ENCODE data around the gene FBXO34. TPM values are rescaled to one million over a fixed set of nuclear protein-coding genes. Genes with fewer than 3 reads are reported as not detected.

The FBXO34 gene
- total RNA-seq, 2 donors from 2014 or later = 44.1 to 51.6 TPM

DNA sequence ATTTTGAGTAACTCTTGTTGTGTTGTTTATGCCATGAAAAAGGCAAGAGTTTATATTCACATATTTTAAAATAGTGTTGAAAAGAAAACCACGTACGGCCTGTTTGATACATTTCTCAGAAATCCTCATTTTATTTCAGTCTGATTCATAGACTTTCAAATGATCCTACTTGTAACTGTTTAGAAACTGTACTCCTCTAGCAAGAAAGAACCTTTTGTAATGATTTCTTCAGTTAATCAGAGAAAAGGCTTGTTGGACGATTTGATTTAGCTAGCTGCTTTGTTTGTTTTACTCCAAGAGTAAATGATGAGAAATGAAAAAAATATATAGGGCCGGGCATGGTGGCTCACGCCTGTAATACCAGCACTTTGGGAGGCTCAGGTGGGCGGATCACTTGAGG is 17.2 kb downstream of the FBXO34 start:
- TF ChIP-seq, protein P1, sequence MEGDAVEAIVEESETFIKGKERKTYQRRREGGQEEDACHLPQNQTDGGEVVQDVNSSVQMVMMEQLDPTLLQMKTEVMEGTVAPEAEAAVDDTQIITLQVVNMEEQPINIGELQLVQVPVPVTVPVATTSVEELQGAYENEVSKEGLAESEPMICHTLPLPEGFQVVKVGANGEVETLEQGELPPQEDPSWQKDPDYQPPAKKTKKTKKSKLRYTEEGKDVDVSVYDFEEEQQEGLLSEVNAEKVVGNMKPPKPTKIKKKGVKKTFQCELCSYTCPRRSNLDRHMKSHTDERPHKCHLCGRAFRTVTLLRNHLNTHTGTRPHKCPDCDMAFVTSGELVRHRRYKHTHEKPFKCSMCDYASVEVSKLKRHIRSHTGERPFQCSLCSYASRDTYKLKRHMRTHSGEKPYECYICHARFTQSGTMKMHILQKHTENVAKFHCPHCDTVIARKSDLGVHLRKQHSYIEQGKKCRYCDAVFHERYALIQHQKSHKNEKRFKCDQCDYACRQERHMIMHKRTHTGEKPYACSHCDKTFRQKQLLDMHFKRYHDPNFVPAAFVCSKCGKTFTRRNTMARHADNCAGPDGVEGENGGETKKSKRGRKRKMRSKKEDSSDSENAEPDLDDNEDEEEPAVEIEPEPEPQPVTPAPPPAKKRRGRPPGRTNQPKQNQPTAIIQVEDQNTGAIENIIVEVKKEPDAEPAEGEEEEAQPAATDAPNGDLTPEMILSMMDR (conservative IDR thresholded peaks at IDR 0.05) = no peak
- Histone ChIP-seq H3K9ac (ENCODE audit: extremely low read depth, low read length, poor library complexity, severe bottlenecking) (no peak overlapping the region), H3K4me3 (ENCODE audit: low read length) (no peak overlapping the region), H3K9me3 (ENCODE audit: control insufficient read depth, low read length) (no peaks in the 10 kb centered on the region), H3K4me1 (ENCODE audit: control insufficient read depth, insufficient read depth, low read length) (no peaks in the 10 kb centered on the region), H3K27ac (ENCODE audit: low read depth, low read length) (no peak overlapping the region), H3K27me3 (ENCODE audit: control insufficient read depth, insufficient read depth, low read length, poor library complexity, severe bottlenecking) (no peaks in the 10 kb centered on the region), H3K36me3 (ENCODE audit: control insufficient read depth, insufficient read depth, low read length) (peaks cover 55% of the 10 kb centered on the region)
- Mint-ChIP-seq H3K36me3 (ENCODE audit: low read depth) (peaks cover 13% of the 10 kb centered on the region), H3K27me3 (ENCODE audit: insufficient read depth) (no peaks in the 10 kb centered on the region), H3K4me1 (peaks cover 21% of the 10 kb centered on the region), H3K27ac (no peak overlapping the region), H3K4me3 (no peak overlapping the region), H3K9me3 (no peaks in the 10 kb centered on the region)
- DNase-seq = no peak
- whole genome bisulfite sequencing, 2 experiments (ENCODE audit: insufficient coverage in 1 of 2, insufficient read length in 1 of 2) = 96 to 98% methylated on average over 4 to 6 of the region's 6 CpGs

DNA sequence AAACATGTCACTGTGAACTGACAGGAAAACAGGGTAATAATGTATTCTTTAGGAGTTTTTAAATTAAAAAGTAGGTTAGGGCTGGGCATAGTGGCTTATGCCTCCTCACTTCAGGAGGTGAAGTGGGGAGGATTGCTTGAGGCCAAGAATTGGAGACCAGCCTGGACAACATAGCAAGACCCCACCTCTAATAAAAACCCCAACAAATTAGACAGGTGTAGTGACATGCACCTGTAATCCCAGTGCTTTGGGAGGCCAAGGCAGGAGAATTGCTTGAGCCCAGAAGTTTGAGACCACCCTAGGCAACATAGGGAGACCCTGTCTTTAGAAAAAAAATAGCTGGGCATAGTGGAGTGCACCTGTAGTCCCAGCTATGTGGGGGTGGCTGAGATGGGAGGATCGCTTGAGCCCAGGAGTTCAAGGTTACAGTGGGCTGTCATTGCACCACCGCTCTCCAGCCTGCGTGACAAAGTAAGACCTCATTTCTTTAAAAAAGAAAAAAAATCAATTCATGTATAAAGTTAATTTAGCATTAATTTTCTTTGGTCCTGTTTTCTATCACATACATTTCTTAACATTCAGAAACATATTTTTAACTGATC is 20.4 kb downstream of the FBXO34 start:
- no peak overlapping the region for H3K4me3 ChIP-seq (ENCODE audit: low read length)
- H3K36me3 Mint-ChIP-seq (ENCODE audit: low read depth) = peaks cover 8% of the 10 kb centered on the region
- H3K4me1 Mint-ChIP-seq = peaks cover 17% of the 10 kb centered on the region
- no peaks in the 10 kb centered on the region for H3K4me1 ChIP-seq (ENCODE audit: control insufficient read depth, insufficient read depth, low read length)
- no peak overlapping the region for H3K27ac ChIP-seq (ENCODE audit: low read depth, low read length)
- H3K27me3 ChIP-seq (ENCODE audit: control insufficient read depth, insufficient read depth, low read length, poor library complexity, severe bottlenecking) = no peaks in the 10 kb centered on the region
- H3K27me3 Mint-ChIP-seq (ENCODE audit: insufficient read depth) = no peaks in the 10 kb centered on the region
- peaks cover 32% of the 10 kb centered on the region for H3K36me3 ChIP-seq (ENCODE audit: control insufficient read depth, insufficient read depth, low read length)
- WGBS, 2 experiments (ENCODE audit: insufficient coverage in 1 of 2, insufficient read length in 1 of 2) = 94 to 100% methylated on average over 1 to 2 of the region's 3 CpGs
- TF ChIP-seq, protein P1 (conservative IDR thresholded peaks at IDR 0.05) = no peak
- no peak overlapping the region for H3K27ac Mint-ChIP-seq
- no peaks in the 10 kb centered on the region for H3K9me3 ChIP-seq (ENCODE audit: control insufficient read depth, low read length)
- H3K4me3 Mint-ChIP-seq = no peak overlapping the region
- no peaks in the 10 kb centered on the region for H3K9me3 Mint-ChIP-seq
- no peak for DNase-seq
- no peak overlapping the region for H3K9ac ChIP-seq (ENCODE audit: extremely low read depth, low read length, poor library complexity, severe bottlenecking)

DNA sequence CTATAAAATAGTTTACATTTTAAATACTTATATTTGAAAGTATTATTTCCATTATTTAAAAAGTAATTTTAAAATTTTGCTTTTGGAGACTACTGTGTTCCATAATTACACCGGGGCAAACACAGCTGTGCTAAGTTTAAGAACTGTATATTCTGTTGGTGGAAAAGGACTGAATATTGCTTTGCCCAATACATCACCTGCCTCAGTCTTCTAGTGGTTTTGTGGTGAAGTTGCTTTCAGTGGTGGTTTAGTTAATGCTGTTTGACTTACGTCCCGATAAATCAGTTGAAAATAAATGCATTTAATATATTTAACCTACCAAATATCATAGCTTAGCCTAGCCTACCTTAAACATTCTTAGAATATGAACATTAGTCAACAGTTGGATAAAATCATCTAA is 23.4 kb downstream of the FBXO34 start:
- peaks cover 45% of the 10 kb centered on the region for H3K36me3 ChIP-seq (ENCODE audit: control insufficient read depth, insufficient read depth, low read length)

More for the DNA sequence above, 23.4 kb downstream of the FBXO34 start:
- Histone ChIP-seq H3K27me3 (ENCODE audit: control insufficient read depth, insufficient read depth, low read length, poor library complexity, severe bottlenecking) (no peaks in the 10 kb centered on the region), H3K9me3 (ENCODE audit: control insufficient read depth, low read length) (no peaks in the 10 kb centered on the region), H3K4me3 (ENCODE audit: low read length) (no peak overlapping the region), H3K4me1 (ENCODE audit: control insufficient read depth, insufficient read depth, low read length) (no peaks in the 10 kb centered on the region), H3K9ac (ENCODE audit: extremely low read depth, low read length, poor library complexity, severe bottlenecking) (no peak overlapping the region), H3K27ac (ENCODE audit: low read depth, low read length) (no peak overlapping the region)
- H3K36me3 Mint-ChIP-seq (ENCODE audit: low read depth) = peaks cover 18% of the 10 kb centered on the region
- no peak overlapping the region for H3K27ac Mint-ChIP-seq
- TF ChIP-seq, protein P1 (conservative IDR thresholded peaks at IDR 0.05) = no peak
- H3K27me3 Mint-ChIP-seq (ENCODE audit: insufficient read depth) = no peaks in the 10 kb centered on the region
- H3K4me1 Mint-ChIP-seq = peaks cover 20% of the 10 kb centered on the region
- H3K4me3 Mint-ChIP-seq = no peak overlapping the region
- no peak for DNase-seq
- H3K9me3 Mint-ChIP-seq = no peaks in the 10 kb centered on the region
- WGBS, 2 experiments (ENCODE audit: insufficient coverage in 1 of 2, insufficient read length in 1 of 2) = 88% methylated on average over 1 of the region's 3 CpGs; no CpG with 5 or more reads in 1 of the 2 experiments
